Stimulated activated CD4-positive, alpha-beta T cell treated with anti-CD3 and anti-CD28 coated beads, Interleukin-12 subunit alpha, Interleukin-12 subunit beta, amount 100 ng/mL, for 4 hours (primary cell): Measurements from ENCODE around the gene FGFR1OP2.
"Not testable (repeated sequence)": the region's sequence is repeated elsewhere in the genome, so short reads cannot be mapped to it uniquely, and the experiment has no call there.

Source experiments
- DNase-seq: peaks from one replicate; pipeline ENCODE4 v3.0.0-alpha.2; 2020

Gene FGFR1OP2

GRCh38 chr12:26948309-26948708 is 10.0 kb downstream of the FGFR1OP2 start:
- no peak for DNase-seq

GRCh38 chr12:26953447-26953846 is 15.2 kb downstream of the FGFR1OP2 start:
- DNase-seq = no peak

GRCh38 chr12:26954027-26954426 is 15.8 kb downstream of the FGFR1OP2 start:
- no peak for DNase-seq

GRCh38 chr12:26961391-26961790 is 23.1 kb downstream of the FGFR1OP2 start:
- DNase-seq = not testable (repeated sequence)

- no peak for DNase-seq
These were observed 23.5 kb downstream of the FGFR1OP2 start for GRCh38 chr12:26961803-26962202.

- no peak for DNase-seq
These were observed 25.1 kb downstream of the FGFR1OP2 start for GRCh38 chr12:26963413-26963812.

- DNase-seq = no peak
These were observed 28.6 kb downstream of the FGFR1OP2 start for GRCh38 chr12:26966842-26967241.

GRCh38 chr12:26970136-26970535 is 31.9 kb downstream of the FGFR1OP2 start:
- DNase-seq = no peak

- peak; percentile 38 for DNase-seq
These were observed 33.7 kb downstream of the FGFR1OP2 start for GRCh38 chr12:26971963-26972362.

GRCh38 chr12:26976687-26977086 is 38.4 kb downstream of the FGFR1OP2 start:
- DNase-seq = no peak

- DNase-seq = no peak
These were observed 40.5 kb downstream of the FGFR1OP2 start for GRCh38 chr12:26978801-26979200.

- no peak for DNase-seq
These were observed 41.5 kb downstream of the FGFR1OP2 start for GRCh38 chr12:26979733-26980132.

GRCh38 chr12:26982866-26983265 is 44.6 kb downstream of the FGFR1OP2 start:
- no peak for DNase-seq

- no peak for DNase-seq
These were observed 49.6 kb downstream of the FGFR1OP2 start for GRCh38 chr12:26987634-26988424.

GRCh38 chr12:26988703-26989102 is 50.4 kb downstream of the FGFR1OP2 start:
- DNase-seq = no peak

- no peak for DNase-seq
These were observed 51.6 kb downstream of the FGFR1OP2 start for GRCh38 chr12:26989873-26990272.

- DNase-seq = no peak
These were observed 53.6 kb downstream of the FGFR1OP2 start for GRCh38 chr12:26991826-26992225.

GRCh38 chr12:26994109-26994508 is 55.8 kb downstream of the FGFR1OP2 start:
- DNase-seq = no peak

GRCh38 chr12:26995706-26996105 is 57.4 kb downstream of the FGFR1OP2 start:
- DNase-seq = no peak

GRCh38 chr12:26997003-26997402 is 58.7 kb downstream of the FGFR1OP2 start:
- no peak for DNase-seq

- DNase-seq = no peak
These were observed 62.7 kb downstream of the FGFR1OP2 start for GRCh38 chr12:27000961-27001360.

- DNase-seq = no peak
These were observed 63.4 kb downstream of the FGFR1OP2 start for GRCh38 chr12:27001663-27002062.

- DNase-seq = no peak
These were observed 63.9 kb downstream of the FGFR1OP2 start for GRCh38 chr12:27002141-27002540.

GRCh38 chr12:27003421-27004381 is 65.4 kb downstream of the FGFR1OP2 start:
- no peak for DNase-seq
